Measurements from ENCODE around the gene RARG.

GRCh38 chr12:53214687-53215455 lies 17.1 kb downstream of the RARG start:
- TF ChIP-seq CTCF (optimal IDR thresholded peaks at IDR 0.05 in 1 of 3, IDR thresholded peaks at IDR 0.05 in 1 of 3, conservative IDR thresholded peaks at IDR 0.05 in 1 of 3; ENCODE audit: extremely low read depth in 1 of 3, insufficient read depth in 2 of 3, low read length in 3 of 3), result no peak
- TF ChIP-seq EZH2 (IDR thresholded peaks at IDR 0.05; ENCODE audit: low read length), result no peak
